ENCODE data around the gene ARHGAP18. TPM values are rescaled to one million over a fixed set of nuclear protein-coding genes. Genes with fewer than 3 reads are reported as not detected.

Gene ARHGAP18
- total RNA-seq, 1 donor from 2014 or later = 3.9 TPM

GRCh38 chr6:129691043-129691640 lies 18.8 kb downstream of the ARHGAP18 start:
- H3K4me3 ChIP-seq = no peak overlapping the region
- no peaks in the 10 kb centered on the region for H3K36me3 Mint-ChIP-seq
- DNase-seq (ENCODE audit: low spot score) = no peak
- no peaks in the 10 kb centered on the region for H3K27me3 Mint-ChIP-seq (ENCODE audit: insufficient read depth, low read depth)
- H3K27ac Mint-ChIP-seq = peak overlapping the region; percentile 51
- no peak overlapping the region for H3K4me2 ChIP-seq
- H3K4me1 ChIP-seq = peaks cover 15% of the 10 kb centered on the region
- no peaks in the 10 kb centered on the region for H3K27me3 ChIP-seq
- no peaks in the 10 kb centered on the region for H3K9me3 Mint-ChIP-seq
- TF ChIP-seq, protein P1, sequence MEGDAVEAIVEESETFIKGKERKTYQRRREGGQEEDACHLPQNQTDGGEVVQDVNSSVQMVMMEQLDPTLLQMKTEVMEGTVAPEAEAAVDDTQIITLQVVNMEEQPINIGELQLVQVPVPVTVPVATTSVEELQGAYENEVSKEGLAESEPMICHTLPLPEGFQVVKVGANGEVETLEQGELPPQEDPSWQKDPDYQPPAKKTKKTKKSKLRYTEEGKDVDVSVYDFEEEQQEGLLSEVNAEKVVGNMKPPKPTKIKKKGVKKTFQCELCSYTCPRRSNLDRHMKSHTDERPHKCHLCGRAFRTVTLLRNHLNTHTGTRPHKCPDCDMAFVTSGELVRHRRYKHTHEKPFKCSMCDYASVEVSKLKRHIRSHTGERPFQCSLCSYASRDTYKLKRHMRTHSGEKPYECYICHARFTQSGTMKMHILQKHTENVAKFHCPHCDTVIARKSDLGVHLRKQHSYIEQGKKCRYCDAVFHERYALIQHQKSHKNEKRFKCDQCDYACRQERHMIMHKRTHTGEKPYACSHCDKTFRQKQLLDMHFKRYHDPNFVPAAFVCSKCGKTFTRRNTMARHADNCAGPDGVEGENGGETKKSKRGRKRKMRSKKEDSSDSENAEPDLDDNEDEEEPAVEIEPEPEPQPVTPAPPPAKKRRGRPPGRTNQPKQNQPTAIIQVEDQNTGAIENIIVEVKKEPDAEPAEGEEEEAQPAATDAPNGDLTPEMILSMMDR (IDR thresholded peaks at IDR 0.05) = no peak
- TF ChIP-seq EZH2 (IDR thresholded peaks at IDR 0.05) (no peak), EZH2phosphoT487 (IDR thresholded peaks at IDR 0.05) (no peak)
- peaks cover 21% of the 10 kb centered on the region for H3K4me1 Mint-ChIP-seq
- no peaks in the 10 kb centered on the region for H3K9me3 ChIP-seq (ENCODE audit: low read depth)
- H2AFZ ChIP-seq (replicated peaks) = no peak overlapping the region
- H4K20me1 ChIP-seq (ENCODE audit: low read depth) = no peaks in the 10 kb centered on the region
- H3K27ac ChIP-seq = no peak overlapping the region
- H3F3A ChIP-seq (ENCODE audit: low read depth) = no peaks in the 10 kb centered on the region
- no peak overlapping the region for H3K9ac ChIP-seq
- no peak overlapping the region for H3K4me3 Mint-ChIP-seq
- no peaks in the 10 kb centered on the region for H3K36me3 ChIP-seq
- H3K79me2 ChIP-seq (ENCODE audit: low read depth) = no peaks in the 10 kb centered on the region

- Histone ChIP-seq H3K4me1 (no peaks in the 10 kb centered on the region), H3F3A (ENCODE audit: low read depth) (no peaks in the 10 kb centered on the region), H3K9ac (no peak overlapping the region), H2AFZ (replicated peaks) (no peak overlapping the region), H3K27ac (no peak overlapping the region), H3K79me2 (ENCODE audit: low read depth) (no peaks in the 10 kb centered on the region), H3K9me3 (ENCODE audit: low read depth) (no peaks in the 10 kb centered on the region), H3K27me3 (no peaks in the 10 kb centered on the region), H3K36me3 (no peaks in the 10 kb centered on the region), H4K20me1 (ENCODE audit: low read depth) (no peaks in the 10 kb centered on the region), H3K4me2 (no peak overlapping the region), H3K4me3 (no peak overlapping the region)
- TF ChIP-seq EZH2 (IDR thresholded peaks at IDR 0.05) (no peak), EZH2phosphoT487 (IDR thresholded peaks at IDR 0.05) (no peak)
- TF ChIP-seq, protein P1 (IDR thresholded peaks at IDR 0.05) = no peak
- no peak for DNase-seq (ENCODE audit: low spot score)
- H3K27me3 Mint-ChIP-seq (ENCODE audit: insufficient read depth, low read depth) = no peaks in the 10 kb centered on the region
- H3K9me3 Mint-ChIP-seq = no peaks in the 10 kb centered on the region
- H3K4me3 Mint-ChIP-seq = no peak overlapping the region
- no peaks in the 10 kb centered on the region for H3K36me3 Mint-ChIP-seq
- H3K27ac Mint-ChIP-seq = no peak overlapping the region
- H3K4me1 Mint-ChIP-seq = peaks cover 13% of the 10 kb centered on the region
Measured at GRCh38 chr6:129686941-129687627, 22.9 kb downstream of the ARHGAP18 start.

DNA sequence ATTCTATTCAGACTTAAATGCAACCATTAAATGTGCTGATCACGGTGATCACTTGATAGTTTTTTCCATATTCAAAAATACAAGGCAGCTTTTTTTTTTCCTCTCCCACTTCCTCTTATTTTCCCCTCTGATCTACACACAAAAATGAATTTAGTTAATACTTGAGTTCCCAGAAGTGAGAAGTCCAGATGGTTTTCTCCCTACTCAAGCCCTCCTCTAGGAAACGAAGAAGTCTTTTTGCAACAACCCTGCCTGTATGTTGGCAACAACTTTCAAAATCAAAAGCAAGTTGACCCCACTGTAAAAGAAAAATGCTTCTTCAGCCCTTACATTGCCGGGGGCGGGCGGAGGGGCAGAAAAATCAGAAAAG lies 24.3 kb downstream of the ARHGAP18 start:
- Histone ChIP-seq H3K9me3 (ENCODE audit: low read depth) (no peaks in the 10 kb centered on the region), H3K4me1 (no peaks in the 10 kb centered on the region), H3K4me2 (no peak overlapping the region), H3F3A (ENCODE audit: low read depth) (no peaks in the 10 kb centered on the region), H3K79me2 (ENCODE audit: low read depth) (no peaks in the 10 kb centered on the region), H3K27ac (no peak overlapping the region), H4K20me1 (ENCODE audit: low read depth) (no peaks in the 10 kb centered on the region), H3K36me3 (no peaks in the 10 kb centered on the region), H3K27me3 (no peaks in the 10 kb centered on the region), H3K9ac (no peak overlapping the region), H2AFZ (replicated peaks) (no peak overlapping the region), H3K4me3 (no peak overlapping the region)
- DNase-seq (ENCODE audit: low spot score) = no peak
- Mint-ChIP-seq H3K9me3 (no peaks in the 10 kb centered on the region), H3K4me3 (no peak overlapping the region), H3K4me1 (peaks cover 7% of the 10 kb centered on the region), H3K36me3 (no peaks in the 10 kb centered on the region), H3K27ac (no peak overlapping the region), H3K27me3 (ENCODE audit: insufficient read depth, low read depth) (no peaks in the 10 kb centered on the region)
- TF ChIP-seq, protein P1 (IDR thresholded peaks at IDR 0.05) = no peak
- TF ChIP-seq EZH2phosphoT487 (IDR thresholded peaks at IDR 0.05) (no peak), EZH2 (IDR thresholded peaks at IDR 0.05) (no peak)

Data from neural progenitor cell (in vitro differentiated cells).